Peyer's patch (tissue), 4 donors: ENCODE data around the gene EPAS1.

ENCODE experiments used
- POLR2A ChIP-seq, 2 donors: fragments of 450-650 bp; IDR thresholded peaks; one replicate each; pipeline ENCODE4 v1.5.1; 2017; ENCODE audit warnings: antibody characterized with exemption in 2 of 2, mild to moderate bottlenecking in 2 of 2, moderate library complexity in 2 of 2
- TF ChIP-seq, protein P1 (sequence below), 6 experiments: fragments of 450-650 bp in 4 of 6; fragments of 200-600 bp in 2 of 6; sonication (generic) in 1 of 6; IDR thresholded peaks; one replicate each; pipeline ENCODE4 v1.5.1; 2017 to 2019; ENCODE audit warnings: antibody characterized with exemption in 6 of 6, mild to moderate bottlenecking in 3 of 6, moderate library complexity in 1 of 6

DNA sequence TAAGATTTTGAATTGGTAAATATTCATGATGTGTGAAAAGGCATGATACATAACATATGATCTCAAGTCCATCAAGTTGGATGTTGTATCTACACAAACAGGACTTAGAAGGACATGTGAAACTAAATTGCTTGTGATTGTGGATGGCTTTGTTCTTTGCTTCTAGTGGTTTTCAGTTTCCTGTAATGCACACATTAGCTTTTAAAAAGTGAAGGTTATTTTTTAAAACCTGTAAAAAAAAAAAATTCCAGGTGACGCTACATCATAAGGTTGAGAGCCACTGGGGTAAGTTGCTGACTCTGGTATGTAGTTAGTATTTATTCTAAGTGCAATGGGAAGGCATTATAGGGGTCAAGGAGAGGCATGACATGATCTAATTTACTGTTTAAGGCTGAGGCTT, 133.8 kb downstream of the EPAS1 start:
- TF ChIP-seq, protein P1, sequence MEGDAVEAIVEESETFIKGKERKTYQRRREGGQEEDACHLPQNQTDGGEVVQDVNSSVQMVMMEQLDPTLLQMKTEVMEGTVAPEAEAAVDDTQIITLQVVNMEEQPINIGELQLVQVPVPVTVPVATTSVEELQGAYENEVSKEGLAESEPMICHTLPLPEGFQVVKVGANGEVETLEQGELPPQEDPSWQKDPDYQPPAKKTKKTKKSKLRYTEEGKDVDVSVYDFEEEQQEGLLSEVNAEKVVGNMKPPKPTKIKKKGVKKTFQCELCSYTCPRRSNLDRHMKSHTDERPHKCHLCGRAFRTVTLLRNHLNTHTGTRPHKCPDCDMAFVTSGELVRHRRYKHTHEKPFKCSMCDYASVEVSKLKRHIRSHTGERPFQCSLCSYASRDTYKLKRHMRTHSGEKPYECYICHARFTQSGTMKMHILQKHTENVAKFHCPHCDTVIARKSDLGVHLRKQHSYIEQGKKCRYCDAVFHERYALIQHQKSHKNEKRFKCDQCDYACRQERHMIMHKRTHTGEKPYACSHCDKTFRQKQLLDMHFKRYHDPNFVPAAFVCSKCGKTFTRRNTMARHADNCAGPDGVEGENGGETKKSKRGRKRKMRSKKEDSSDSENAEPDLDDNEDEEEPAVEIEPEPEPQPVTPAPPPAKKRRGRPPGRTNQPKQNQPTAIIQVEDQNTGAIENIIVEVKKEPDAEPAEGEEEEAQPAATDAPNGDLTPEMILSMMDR (IDR thresholded peaks at IDR 0.05): no peak
- no peak for TF ChIP-seq POLR2A (IDR thresholded peaks at IDR 0.05)
